OCI-LY3 (cell line): ENCODE measurements around the gene KDM4C.

Experiments used
- H2AFZ ChIP-seq: fragments of 200-600, 300-600 bp; shearing (Covaris generic); 2 replicates; pipeline ENCODE4 v1.6.0; 2014; ENCODE audit warnings: antibody characterized with exemption, low read depth, low read length
- H3K27ac ChIP-seq: fragments of 200-600, 300-600 bp; sonication (generic); 2 replicates; pipeline ENCODE4 v1.5.1; 2014; ENCODE audit warnings: mild to moderate bottlenecking, low read length, moderate library complexity, mixed read lengths
- H3K27me3 ChIP-seq: fragments of 200-600, 300-600 bp; sonication (generic); 2 replicates; pipeline ENCODE4 v1.6.1; 2014; ENCODE audit warnings: low read depth, low read length, mixed read lengths
- H3K36me3 ChIP-seq: fragments of 200-600, 300-600 bp; sonication (generic); replicated peaks from 2 replicates; pipeline ENCODE3; 2014; ENCODE audit warnings: low read depth, low read length, mixed read lengths
- H3K4me1 ChIP-seq: fragments of 300-600, 200-600 bp; sonication (generic); 2 replicates; pipeline ENCODE4 v1.6.1; 2014; ENCODE audit warnings: low read length, mixed read lengths
- H3K4me2 ChIP-seq: fragments of 200-600, 300-600 bp; sonication (generic); 2 replicates; pipeline ENCODE4 v1.6.1; 2014; ENCODE audit warnings: low read length, mixed read lengths
- H3K4me3 ChIP-seq: fragments of 300-600, 200-600 bp; sonication (generic); 2 replicates; pipeline ENCODE4 v1.5.1; 2014; ENCODE audit warnings: antibody characterized with exemption, mild to moderate bottlenecking, low read length, moderate library complexity
- H3K79me2 ChIP-seq: fragments of 300-600, 200-600 bp; shearing (Covaris generic); 2 replicates; pipeline ENCODE4 v1.6.1; 2014; ENCODE audit warnings: mild to moderate bottlenecking, low read length, mixed read lengths
- H3K9ac ChIP-seq: fragments of 300-600, 200-600 bp; shearing (Covaris generic); 2 replicates; pipeline ENCODE4 v1.6.0; 2014; ENCODE audit warnings: mild to moderate bottlenecking, low read length, moderate library complexity
- H3K9me3 ChIP-seq: fragments of 200-600, 300-600 bp; shearing (Covaris generic); 2 replicates; pipeline ENCODE4 v1.6.1; 2014; ENCODE audit warnings: low read length, mixed read lengths; ENCODE audit not compliant: insufficient read depth
- H4K20me1 ChIP-seq: fragments of 200-600, 300-600 bp; sonication (generic); 2 replicates; pipeline ENCODE4 v1.6.1; 2016; ENCODE audit warnings: low read length, mixed read lengths; ENCODE audit not compliant: insufficient read depth
- CTCF ChIP-seq: fragments of 200-600, 300-600 bp; sonication (generic); IDR thresholded peaks from 2 replicates; pipeline ENCODE4 v1.5.1; 2014; ENCODE audit warnings: antibody characterized with exemption, low read length, low read depth
- EZH2phosphoT487 ChIP-seq: fragments of 200-600 bp; shearing (Covaris generic); IDR thresholded peaks from 2 replicates; pipeline ENCODE4 v1.6.1; 2018; ENCODE audit warnings: antibody characterized with exemption, mixed run types, low read depth

Gene KDM4C

GRCh38 chr9:7058473-7058872, 300.7 kb downstream of the KDM4C start:
- TF ChIP-seq EZH2phosphoT487 (no peak), CTCF (no peak)
- H2AFZ ChIP-seq: no peak overlapping the region
- peaks cover 13% of the 10 kb centered on the region for H3K4me1 ChIP-seq
- no peaks in the 10 kb centered on the region for H3K36me3 ChIP-seq
- peaks cover 7% of the 10 kb centered on the region for H4K20me1 ChIP-seq
- no peak overlapping the region for H3K27ac ChIP-seq
- no peak overlapping the region for H3K4me3 ChIP-seq
- H3K79me2 ChIP-seq: no peaks in the 10 kb centered on the region
- H3K27me3 ChIP-seq: 0 out of 2 replicates have a peak, but pooled peaks cover 4% of the 10 kb centered on the region
- no peak overlapping the region for H3K9ac ChIP-seq
- no peak overlapping the region for H3K4me2 ChIP-seq
- no peaks in the 10 kb centered on the region for H3K9me3 ChIP-seq

DNA sequence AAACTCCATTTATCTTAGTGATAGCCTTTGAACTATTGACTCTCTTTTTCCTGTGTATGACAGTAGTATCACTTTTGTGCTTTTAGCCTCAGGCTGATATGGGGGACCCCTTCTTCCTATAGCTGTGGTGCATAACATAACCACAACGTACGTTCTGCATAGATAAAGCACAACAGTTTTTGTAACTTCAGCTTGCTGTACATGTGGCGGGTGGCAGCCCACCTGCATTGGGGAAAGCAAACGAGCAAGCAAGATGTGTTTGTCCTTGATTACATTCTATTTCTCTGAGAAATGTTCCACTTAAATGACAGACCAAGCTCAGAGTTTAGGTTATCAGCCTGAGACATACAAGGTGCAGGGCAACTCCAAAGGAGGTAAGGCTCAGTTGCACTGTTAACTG, 309.4 kb downstream of the KDM4C start:
- no peak overlapping the region for H3K9ac ChIP-seq
- H2AFZ ChIP-seq: no peak overlapping the region
- no peaks in the 10 kb centered on the region for H3K4me1 ChIP-seq
- H3K4me2 ChIP-seq: no peak overlapping the region
- no peaks in the 10 kb centered on the region for H3K36me3 ChIP-seq
- H3K9me3 ChIP-seq: no peaks in the 10 kb centered on the region
- no peak for TF ChIP-seq CTCF
- TF ChIP-seq EZH2phosphoT487: no peak
- no peak overlapping the region for H3K4me3 ChIP-seq
- H3K27ac ChIP-seq: no peak overlapping the region
- no peaks in the 10 kb centered on the region for H4K20me1 ChIP-seq
- no peaks in the 10 kb centered on the region for H3K79me2 ChIP-seq
- H3K27me3 ChIP-seq: no peaks in the 10 kb centered on the region

GRCh38 chr9:7071916-7072315, 314.1 kb downstream of the KDM4C start:
- TF ChIP-seq EZH2phosphoT487 (no peak), CTCF (no peak)
- no peaks in the 10 kb centered on the region for H3K36me3 ChIP-seq
- no peaks in the 10 kb centered on the region for H3K9me3 ChIP-seq
- no peak overlapping the region for H3K4me2 ChIP-seq
- no peaks in the 10 kb centered on the region for H3K79me2 ChIP-seq
- H2AFZ ChIP-seq: no peak overlapping the region
- no peak overlapping the region for H3K4me3 ChIP-seq
- H3K27me3 ChIP-seq: no peaks in the 10 kb centered on the region
- H3K27ac ChIP-seq: no peak overlapping the region
- H4K20me1 ChIP-seq: no peaks in the 10 kb centered on the region
- no peak overlapping the region for H3K9ac ChIP-seq
- H3K4me1 ChIP-seq: no peaks in the 10 kb centered on the region

DNA sequence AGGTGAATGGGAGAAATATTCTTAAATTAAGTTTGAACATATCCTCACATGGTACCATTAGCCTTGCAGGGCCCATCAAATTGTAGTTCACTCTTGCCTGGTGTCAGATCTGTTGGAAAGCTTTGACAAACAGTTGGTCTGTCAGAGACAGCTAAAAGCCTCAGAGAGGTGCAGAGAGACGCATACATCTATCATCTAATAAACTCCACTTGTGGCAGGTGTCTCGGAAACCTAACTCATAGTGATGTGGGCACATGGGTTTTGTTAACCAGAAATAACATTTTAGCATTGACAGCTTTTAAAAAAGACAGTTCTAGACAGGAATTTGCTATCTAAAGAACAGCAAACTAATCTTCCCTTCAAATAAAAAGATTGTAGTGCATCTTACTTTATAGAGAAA, 315.9 kb downstream of the KDM4C start:
- Histone ChIP-seq H3K27ac (no peak overlapping the region), H3K4me2 (no peak overlapping the region), H2AFZ (no peak overlapping the region), H3K4me3 (no peak overlapping the region), H3K79me2 (no peaks in the 10 kb centered on the region), H3K36me3 (no peaks in the 10 kb centered on the region), H4K20me1 (no peaks in the 10 kb centered on the region), H3K9ac (no peak overlapping the region), H3K9me3 (no peaks in the 10 kb centered on the region), H3K27me3 (no peaks in the 10 kb centered on the region), H3K4me1 (no peaks in the 10 kb centered on the region)
- TF ChIP-seq EZH2phosphoT487 (no peak), CTCF (no peak)
